Panc1 (cell line): ENCODE measurements around the gene HNRNPC.

ENCODE experiments used
- CTCF ChIP-seq: fragments of 450-650 bp; IDR thresholded peaks from 2 replicates; pipeline ENCODE4 v1.5.1; 2017; ENCODE audit warnings: mild to moderate bottlenecking
- REST ChIP-seq, 2 experiments: IDR thresholded peaks; 2 replicates each; pipeline ENCODE4 v1.6.1; 2011 to 2012; ENCODE audit warnings: low read depth in 2 of 2, control low read depth in 1 of 2, low read length in 1 of 2, mild to moderate bottlenecking in 1 of 2, moderate library complexity in 1 of 2; ENCODE audit not compliant: insufficient read depth in 1 of 2
- SIN3A ChIP-seq: IDR thresholded peaks from 2 replicates; pipeline ENCODE4 v1.6.1; 2012; ENCODE audit warnings: low read depth, mild to moderate bottlenecking, low read length, moderate library complexity, borderline replicate concordance; ENCODE audit not compliant: insufficient read depth

GRCh38 chr14:21279783-21280182, 10.5 kb upstream of the HNRNPC start, which contains the start of gene RPGRIP1:
- no peak for TF ChIP-seq CTCF
- TF ChIP-seq SIN3A, result no peak
- no peak for TF ChIP-seq REST (IDR thresholded peaks at IDR 0.05; ENCODE audit: insufficient read depth in 1 of 2, low read depth in 2 of 2, low read length in 1 of 2)
